HepG2 (cell line): ENCODE results near the gene HSPA1A. TPM values are rescaled to one million over a fixed set of nuclear protein-coding genes. Genes with fewer than 3 reads are reported as not detected.

Experiments
- ELF1 ChIP-seq: sonication (generic); formaldehyde crosslinking; IDR thresholded peaks from 2 replicates; pipeline ENCODE4 v1.4.0; 2020; ENCODE audit warnings: missing genetic modification reagents
- HDAC1 ChIP-seq: sonication (generic); formaldehyde crosslinking; IDR thresholded peaks from 2 replicates; pipeline ENCODE4 v1.5.1; 2020; ENCODE audit warnings: mild to moderate bottlenecking, missing genetic modification reagents
- JDP2 ChIP-seq: sonication (generic); formaldehyde crosslinking; IDR thresholded peaks from 2 replicates; pipeline ENCODE4 v1.8.1; 2022; ENCODE audit warnings: missing genetic modification reagents, borderline replicate concordance
- PPARG ChIP-seq: conservative IDR thresholded peaks from 2 replicates; pipeline ENCODE4 v1.6.1; 2016; ENCODE audit warnings: missing biosample characterization, missing genetic modification reagents
- RELA ChIP-seq: sonication (generic); formaldehyde crosslinking; IDR thresholded peaks from 2 replicates; pipeline ENCODE4 v1.4.0; 2020; ENCODE audit warnings: missing genetic modification reagents
- RFX5 ChIP-seq: IDR thresholded peaks from 2 replicates; pipeline ENCODE4 v1.6.1; 2011; ENCODE audit warnings: low read depth, low read length, improper control_type of control experiment
- RNF2 ChIP-seq: fragments of 450-650 bp; conservative IDR thresholded peaks from 2 replicates; pipeline ENCODE4 v1.6.1; 2016; ENCODE audit warnings: low read depth
- SIN3A ChIP-seq: IDR thresholded peaks from 2 replicates; pipeline ENCODE4 v1.6.1; 2011; ENCODE audit warnings: low read depth, mild to moderate bottlenecking, control low read depth, low read length, borderline replicate concordance
- ZFP41 ChIP-seq: sonication (generic); formaldehyde crosslinking; IDR thresholded peaks from 2 replicates; pipeline ENCODE4 v1.4.0; 2020; ENCODE audit warnings: mild to moderate bottlenecking, missing genetic modification reagents, borderline replicate concordance
- ZNF232 ChIP-seq: sonication (generic); formaldehyde crosslinking; IDR thresholded peaks from 2 replicates; pipeline ENCODE4 v1.4.0; 2020; ENCODE audit warnings: missing genetic modification reagents, borderline replicate concordance
- ZNF235 ChIP-seq: sonication (generic); formaldehyde crosslinking; IDR thresholded peaks from 2 replicates; pipeline ENCODE4 v1.8.1; 2023; ENCODE audit warnings: mild to moderate bottlenecking, missing genetic modification reagents, borderline replicate concordance
- ZNF333 ChIP-seq: sonication (generic); formaldehyde crosslinking; IDR thresholded peaks from 2 replicates; pipeline ENCODE4 v1.4.0; 2020; ENCODE audit warnings: mild to moderate bottlenecking, missing genetic modification reagents, borderline replicate concordance
- ZNF616 ChIP-seq: sonication (generic); formaldehyde crosslinking; IDR thresholded peaks from 2 replicates; pipeline ENCODE4 v1.5.0; 2020; ENCODE audit warnings: low read depth, mild to moderate bottlenecking, missing genetic modification reagents
- ZNF839 ChIP-seq: sonication (generic); formaldehyde crosslinking; IDR thresholded peaks from 2 replicates; pipeline ENCODE4 v1.4.0; 2020; ENCODE audit warnings: missing genetic modification reagents, mild to moderate bottlenecking, borderline replicate concordance
- polyA plus RNA-seq, 8 experiments: library from polyadenylated mRNA; depleted of rRNA in 3 of 8; stranded (reverse) in 7 of 8; unstranded in 1 of 8; fragments of >200 nt; fragmentation: Illumina TruSeq in 4 of 8; extraction: Trizol in 4 of 8; gene quantifications; 2 replicates each; pipeline versions ENCODE4 v1.2.1 to v1.2.3, GENCODE V29; 2011 to 2016; ENCODE audit warnings: low read depth in 4 of 8, missing spikeins in 1 of 8, mixed read lengths in 1 of 8; ENCODE audit not compliant: insufficient read depth in 1 of 8
- total RNA-seq, 5 experiments: library from RNA; depleted of rRNA; stranded (reverse); fragments of >200 nt; fragmentation: Illumina TruSeq; extraction: Trizol; gene quantifications; 2 replicates each; pipeline ENCODE4 v1.2.3, GENCODE V29; 2016; ENCODE audit warnings: low read depth in 1 of 5
- TF ChIP-seq, protein P1 (sequence below): sonication (generic); formaldehyde crosslinking; IDR thresholded peaks from 2 replicates; pipeline ENCODE4 v1.5.1; 2020; ENCODE audit warnings: missing genetic modification reagents, mild to moderate bottlenecking, borderline replicate concordance
- TF ChIP-seq, protein P2 (sequence below): sonication (generic); formaldehyde crosslinking; IDR thresholded peaks from 2 replicates; pipeline ENCODE4 v1.5.0; 2020; ENCODE audit warnings: mild to moderate bottlenecking, low read depth, missing genetic modification reagents, borderline replicate concordance
- TF ChIP-seq, protein P3 (sequence below): sonication (generic); formaldehyde crosslinking; IDR thresholded peaks from 2 replicates; pipeline ENCODE4 v1.4.0; 2020; ENCODE audit warnings: missing genetic modification reagents, borderline replicate concordance
- TF ChIP-seq, protein P4 (sequence below): IDR thresholded peaks from 2 replicates; pipeline ENCODE4 v1.6.1; 2016; ENCODE audit warnings: missing biosample characterization, missing genetic modification reagents, low read depth
- TF ChIP-seq, protein P5 (sequence below): sonication (generic); formaldehyde crosslinking; IDR thresholded peaks from 2 replicates; pipeline ENCODE4 v1.5.0; 2020; ENCODE audit warnings: missing genetic modification reagents
- TF ChIP-seq, protein P6 (sequence below): sonication (generic); formaldehyde crosslinking; IDR thresholded peaks from 2 replicates; pipeline ENCODE4 v1.9.0; 2022; ENCODE audit warnings: low read depth, missing genetic modification reagents

The HSPA1A gene
- total and polyA plus RNA-seq, 2 of the 13 experiments (the other 11 are each of a cell fraction or from before 2014, with no cell fraction given) = 44.5 to 85.0 TPM

DNA sequence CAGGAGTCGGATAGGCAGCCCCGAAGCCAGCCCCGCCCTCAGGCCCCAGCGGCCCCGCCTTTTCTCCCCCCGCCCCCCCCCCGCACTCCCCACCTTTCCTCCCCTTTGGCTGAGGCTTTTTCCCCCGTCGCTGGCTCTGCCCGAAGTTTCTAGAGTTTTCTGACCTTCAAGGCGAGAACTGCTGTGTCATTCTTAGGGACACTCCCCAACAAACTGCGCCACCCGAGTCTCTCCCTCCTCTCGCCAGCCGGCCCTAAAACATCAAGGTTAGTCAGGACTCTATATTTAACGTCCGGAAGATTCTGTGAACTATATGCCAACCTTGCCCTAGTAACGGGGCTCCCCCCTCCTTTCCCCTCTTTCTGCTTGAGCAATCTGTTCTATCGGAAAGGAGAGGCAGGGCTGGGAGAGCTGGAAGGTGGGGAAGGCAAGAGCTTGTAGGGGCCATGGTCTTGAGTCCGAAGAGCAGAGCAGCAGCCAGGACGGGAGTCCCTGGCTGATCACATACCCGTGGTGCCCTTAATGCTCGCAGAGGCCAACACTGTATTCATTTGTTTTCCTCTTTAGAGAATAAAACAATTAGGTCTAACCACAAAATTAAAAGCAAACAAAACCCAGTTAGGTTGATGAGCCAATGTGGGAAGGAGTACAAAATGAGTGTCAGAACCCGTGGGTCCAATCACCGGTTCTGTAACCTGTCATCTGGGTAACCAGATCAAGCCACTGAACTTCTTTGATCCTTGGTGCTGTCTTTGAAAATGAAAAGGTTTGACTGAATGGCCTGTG is 6.9 kb downstream of the HSPA1A start (continued):
- TF ChIP-seq, protein P1, sequence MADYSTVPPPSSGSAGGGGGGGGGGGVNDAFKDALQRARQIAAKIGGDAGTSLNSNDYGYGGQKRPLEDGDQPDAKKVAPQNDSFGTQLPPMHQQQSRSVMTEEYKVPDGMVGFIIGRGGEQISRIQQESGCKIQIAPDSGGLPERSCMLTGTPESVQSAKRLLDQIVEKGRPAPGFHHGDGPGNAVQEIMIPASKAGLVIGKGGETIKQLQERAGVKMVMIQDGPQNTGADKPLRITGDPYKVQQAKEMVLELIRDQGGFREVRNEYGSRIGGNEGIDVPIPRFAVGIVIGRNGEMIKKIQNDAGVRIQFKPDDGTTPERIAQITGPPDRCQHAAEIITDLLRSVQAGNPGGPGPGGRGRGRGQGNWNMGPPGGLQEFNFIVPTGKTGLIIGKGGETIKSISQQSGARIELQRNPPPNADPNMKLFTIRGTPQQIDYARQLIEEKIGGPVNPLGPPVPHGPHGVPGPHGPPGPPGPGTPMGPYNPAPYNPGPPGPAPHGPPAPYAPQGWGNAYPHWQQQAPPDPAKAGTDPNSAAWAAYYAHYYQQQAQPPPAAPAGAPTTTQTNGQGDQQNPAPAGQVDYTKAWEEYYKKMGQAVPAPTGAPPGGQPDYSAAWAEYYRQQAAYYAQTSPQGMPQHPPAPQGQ = no peak
- TF ChIP-seq ELF1 (CRISPR knock-in tag) (no peak; the same call in 1 of the 2 replicates), SIN3A (no peak; the same call in 1 of the 2 replicates), ZNF616 (no peak), JDP2 (CRISPR knock-in tag) (no peak), PPARG (CRISPR knock-in tag) (no peak; the same call in 1 of the 2 replicates), ZNF235 (CRISPR knock-in tag) (no peak), RFX5 (no peak), ZNF333 (0 out of 2 replicates have a peak, but pooled peaks have one; percentile 54), ZFP41 (CRISPR knock-in tag) (no peak), RNF2 (no peak), HDAC1 (CRISPR knock-in tag) (peak; percentile 15; the same call in 1 of the 2 replicates), RELA (no peak), ZNF839 (CRISPR knock-in tag) (no peak), ZNF232 (CRISPR knock-in tag) (no peak)
- TF ChIP-seq, protein P2, sequence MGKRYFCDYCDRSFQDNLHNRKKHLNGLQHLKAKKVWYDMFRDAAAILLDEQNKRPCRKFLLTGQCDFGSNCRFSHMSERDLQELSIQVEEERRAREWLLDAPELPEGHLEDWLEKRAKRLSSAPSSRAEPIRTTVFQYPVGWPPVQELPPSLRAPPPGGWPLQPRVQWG (CRISPR knock-in tag) = no peak
- TF ChIP-seq, protein P3, sequence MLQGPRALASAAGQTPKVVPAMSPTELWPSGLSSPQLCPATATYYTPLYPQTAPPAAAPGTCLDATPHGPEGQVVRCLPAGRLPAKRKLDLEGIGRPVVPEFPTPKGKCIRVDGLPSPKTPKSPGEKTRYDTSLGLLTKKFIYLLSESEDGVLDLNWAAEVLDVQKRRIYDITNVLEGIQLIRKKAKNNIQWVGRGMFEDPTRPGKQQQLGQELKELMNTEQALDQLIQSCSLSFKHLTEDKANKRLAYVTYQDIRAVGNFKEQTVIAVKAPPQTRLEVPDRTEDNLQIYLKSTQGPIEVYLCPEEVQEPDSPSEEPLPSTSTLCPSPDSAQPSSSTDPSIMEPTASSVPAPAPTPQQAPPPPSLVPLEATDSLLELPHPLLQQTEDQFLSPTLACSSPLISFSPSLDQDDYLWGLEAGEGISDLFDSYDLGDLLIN = no peak
- TF ChIP-seq, protein P4, sequence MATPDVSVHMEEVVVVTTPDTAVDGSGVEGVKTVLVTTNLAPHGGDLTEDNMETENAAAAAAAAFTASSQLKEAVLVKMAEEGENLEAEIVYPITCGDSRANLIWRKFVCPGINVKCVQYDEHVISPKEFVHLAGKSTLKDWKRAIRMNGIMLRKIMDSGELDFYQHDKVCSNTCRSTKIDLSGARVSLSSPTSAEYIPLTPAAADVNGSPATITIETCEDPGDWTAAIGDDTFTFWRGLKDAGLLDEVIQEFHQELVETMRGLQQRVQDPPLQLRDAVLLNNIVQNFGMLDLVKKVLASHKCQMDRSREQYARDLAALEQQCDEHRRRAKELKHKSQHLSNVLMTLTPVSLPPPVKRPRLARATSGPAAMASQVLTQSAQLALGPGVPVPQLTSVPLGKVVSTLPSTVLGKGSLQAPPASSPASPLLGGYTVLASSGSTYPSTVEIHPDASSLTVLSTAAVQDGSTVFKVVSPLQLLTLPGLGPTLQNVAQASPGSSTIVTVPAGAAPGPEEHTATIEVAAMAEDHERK (CRISPR knock-in tag) = no peak; the same call in 1 of the 2 replicates
- TF ChIP-seq, protein P5, sequence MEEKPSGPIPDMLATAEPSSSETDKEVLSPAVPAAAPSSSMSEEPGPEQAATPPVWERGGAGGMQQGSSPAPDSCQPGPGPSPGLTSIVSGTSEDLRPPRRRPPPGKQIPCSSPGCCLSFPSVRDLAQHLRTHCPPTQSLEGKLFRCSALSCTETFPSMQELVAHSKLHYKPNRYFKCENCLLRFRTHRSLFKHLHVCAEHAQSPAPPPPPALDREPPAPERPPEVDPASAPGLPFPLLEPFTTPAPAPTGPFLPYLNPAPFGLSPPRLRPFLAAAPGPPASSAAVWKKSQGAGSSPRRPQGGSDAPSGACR (CRISPR knock-in tag) = 0 out of 2 replicates have a peak, but pooled peaks have one; percentile 12
- TF ChIP-seq, protein P6, sequence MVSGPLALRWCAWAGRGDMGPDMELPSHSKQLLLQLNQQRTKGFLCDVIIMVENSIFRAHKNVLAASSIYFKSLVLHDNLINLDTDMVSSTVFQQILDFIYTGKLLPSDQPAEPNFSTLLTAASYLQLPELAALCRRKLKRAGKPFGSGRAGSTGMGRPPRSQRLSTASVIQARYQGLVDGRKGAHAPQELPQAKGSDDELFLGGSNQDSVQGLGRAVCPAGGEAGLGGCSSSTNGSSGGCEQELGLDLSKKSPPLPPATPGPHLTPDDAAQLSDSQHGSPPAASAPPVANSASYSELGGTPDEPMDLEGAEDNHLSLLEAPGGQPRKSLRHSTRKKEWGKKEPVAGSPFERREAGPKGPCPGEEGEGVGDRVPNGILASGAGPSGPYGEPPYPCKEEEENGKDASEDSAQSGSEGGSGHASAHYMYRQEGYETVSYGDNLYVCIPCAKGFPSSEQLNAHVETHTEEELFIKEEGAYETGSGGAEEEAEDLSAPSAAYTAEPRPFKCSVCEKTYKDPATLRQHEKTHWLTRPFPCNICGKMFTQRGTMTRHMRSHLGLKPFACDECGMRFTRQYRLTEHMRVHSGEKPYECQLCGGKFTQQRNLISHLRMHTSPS (CRISPR knock-in tag) = peak; percentile 75
